Gastrocnemius medialis (tissue), 4 donors: ENCODE results near the gene MYRF. TPM values are rescaled to one million over a fixed set of nuclear protein-coding genes. Genes with fewer than 3 reads are reported as not detected.

Source experiments
- ATAC-seq, 2 donors: fragments of 150-250 bp; one replicate each; pipeline ENCODE4 v1.9.1; 2016
- DNase-seq, 2 donors: peaks; one replicate each; pipeline ENCODE4 v3.0.0-alpha.2; 2019
- H3K27ac ChIP-seq, 4 donors: fragments of 200-600 bp; sonication (generic); 1 replicate in 1 of 4; 2 replicates in 3 of 4; pipeline ENCODE4 v1.5.1; 2016 to 2018; ENCODE audit warnings: mild to moderate bottlenecking in 2 of 4, moderate library complexity in 1 of 4
- H3K27me3 ChIP-seq, 3 donors: fragments of 200-600 bp; sonication (generic) in 2 of 3; 1 replicate in 1 of 3; 2 replicates in 2 of 3; pipeline versions ENCODE4 v1.5.1 to v1.6.0; 2016 to 2019; ENCODE audit warnings: mild to moderate bottlenecking in 1 of 3, moderate library complexity in 1 of 3
- H3K36me3 ChIP-seq, 2 donors: fragments of 200-600 bp; sonication (generic) in 1 of 2; one replicate each; pipeline ENCODE4 v1.5.1; 2017 to 2018
- H3K4me1 ChIP-seq, 2 donors: fragments of 200-600 bp; sonication (generic) in 1 of 2; one replicate each; pipeline ENCODE4 v1.5.1; 2016 to 2017; ENCODE audit warnings: mild to moderate bottlenecking in 2 of 2
- H3K4me3 ChIP-seq, 4 donors: fragments of 200-600 bp; sonication (generic) in 3 of 4; 1 replicate in 1 of 4; 2 replicates in 3 of 4; pipeline ENCODE4 v1.5.1; 2016 to 2019; ENCODE audit warnings: mild to moderate bottlenecking in 2 of 4
- H3K9me3 ChIP-seq, 3 donors: fragments of 200-600 bp; sonication (generic) in 2 of 3; 1 replicate in 1 of 3; 2 replicates in 2 of 3; pipeline ENCODE4 v1.5.1; 2016 to 2019
- POLR2A ChIP-seq, 2 donors: fragments of 450-650 bp; IDR thresholded peaks; one replicate each; pipeline ENCODE4 v1.6.1; 2017; ENCODE audit warnings: antibody characterized with exemption in 2 of 2, mild to moderate bottlenecking in 2 of 2, moderate library complexity in 2 of 2
- in situ Hi-C, 4 donors: fragments of 200-750 bp; cut with MboI; loops; one replicate each; pipeline versions ENCODE4 v1.15.0 to v1.8.0; 2017; ENCODE audit warnings: low sequenced_read_pairs in 4 of 4
- intact Hi-C: fragments of 100-400 bp; cut with DNase I; formaldehyde crosslinking; loops from one replicate; pipeline ENCODE4 v1.15.1; 2023; ENCODE audit warnings: low total_unique reads
- total RNA-seq, 4 donors: library from RNA; depleted of rRNA; stranded (reverse); fragments of >200 nt; gene quantifications; one replicate each; pipeline versions ENCODE4 v1.1.0 to v1.2.3, GENCODE V29; 2016
- TF ChIP-seq, protein P1 (sequence below), 5 experiments: fragments of 450-650 bp in 3 of 5; fragments of 200-600 bp in 2 of 5; sonication (generic) in 2 of 5; IDR thresholded peaks in 4 of 5; conservative IDR thresholded peaks in 1 of 5; 1 replicate in 4 of 5; 2 replicates in 1 of 5; pipeline ENCODE4 v1.5.1; 2016 to 2019; ENCODE audit warnings: antibody characterized with exemption in 5 of 5, mild to moderate bottlenecking in 3 of 5, moderate library complexity in 3 of 5

MYRF gene
- total RNA-seq, 4 donors from 2014 or later, result 0.07 TPM; not detected in 3

DNA sequence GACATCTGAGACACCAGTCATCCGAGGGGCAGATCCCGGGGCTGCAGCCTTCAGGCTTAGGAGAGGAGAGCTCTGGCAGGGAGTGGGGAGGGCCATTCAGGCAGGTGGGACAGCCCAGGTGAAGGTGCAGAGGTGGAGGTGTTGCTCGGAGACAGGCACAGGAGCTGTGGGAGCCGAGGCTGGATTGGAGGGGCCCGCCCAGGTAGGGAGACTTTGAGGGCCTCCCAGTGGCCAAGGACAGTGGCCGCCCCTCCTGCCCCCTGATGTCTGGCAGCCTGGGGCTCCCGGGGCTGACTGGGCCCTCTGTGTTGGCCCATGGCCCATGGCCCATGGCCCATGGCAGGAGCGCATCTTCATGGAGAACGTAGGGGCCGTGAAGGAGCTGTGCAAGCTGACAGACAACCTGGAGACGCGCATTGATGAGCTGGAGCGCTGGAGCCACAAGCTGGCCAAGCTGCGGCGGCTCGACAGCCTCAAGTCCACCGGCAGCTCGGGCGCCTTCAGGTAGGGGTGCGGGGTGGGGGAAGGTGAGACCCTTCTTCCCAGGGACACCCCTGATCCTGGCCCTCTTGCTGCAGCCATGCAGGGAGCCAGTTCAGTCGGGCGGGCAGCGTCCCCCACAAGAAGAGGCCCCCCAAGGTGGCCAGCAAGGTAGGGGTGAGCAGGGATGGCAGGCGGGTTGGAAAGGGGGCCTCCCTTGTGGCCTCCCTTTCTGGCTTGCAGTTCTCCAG is 26.6 kb downstream of the MYRF start:
- no peaks in the 10 kb centered on the region for H3K9me3 ChIP-seq
- H3K27me3 ChIP-seq, result no peaks in the 10 kb centered on the region
- H3K4me3 ChIP-seq, result no peak overlapping the region
- in situ Hi-C loops, result loop anchor here in 1 of 4 donors (25.0 kb wide), 1 partner anchor 533 kb away; no protein-coding TSS in a partner anchor
- DNase-seq (no peak), ATAC-seq (no peak)
- H3K4me1 ChIP-seq, result peaks cover 0 to 5% of the 10 kb centered on the region in 2 donors
- no peaks in the 10 kb centered on the region for H3K36me3 ChIP-seq
- TF ChIP-seq POLR2A (IDR thresholded peaks at IDR 0.05), result no peak
- TF ChIP-seq, protein P1, sequence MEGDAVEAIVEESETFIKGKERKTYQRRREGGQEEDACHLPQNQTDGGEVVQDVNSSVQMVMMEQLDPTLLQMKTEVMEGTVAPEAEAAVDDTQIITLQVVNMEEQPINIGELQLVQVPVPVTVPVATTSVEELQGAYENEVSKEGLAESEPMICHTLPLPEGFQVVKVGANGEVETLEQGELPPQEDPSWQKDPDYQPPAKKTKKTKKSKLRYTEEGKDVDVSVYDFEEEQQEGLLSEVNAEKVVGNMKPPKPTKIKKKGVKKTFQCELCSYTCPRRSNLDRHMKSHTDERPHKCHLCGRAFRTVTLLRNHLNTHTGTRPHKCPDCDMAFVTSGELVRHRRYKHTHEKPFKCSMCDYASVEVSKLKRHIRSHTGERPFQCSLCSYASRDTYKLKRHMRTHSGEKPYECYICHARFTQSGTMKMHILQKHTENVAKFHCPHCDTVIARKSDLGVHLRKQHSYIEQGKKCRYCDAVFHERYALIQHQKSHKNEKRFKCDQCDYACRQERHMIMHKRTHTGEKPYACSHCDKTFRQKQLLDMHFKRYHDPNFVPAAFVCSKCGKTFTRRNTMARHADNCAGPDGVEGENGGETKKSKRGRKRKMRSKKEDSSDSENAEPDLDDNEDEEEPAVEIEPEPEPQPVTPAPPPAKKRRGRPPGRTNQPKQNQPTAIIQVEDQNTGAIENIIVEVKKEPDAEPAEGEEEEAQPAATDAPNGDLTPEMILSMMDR (IDR thresholded peaks at IDR 0.05 in 4 of 5, conservative IDR thresholded peaks at IDR 0.05 in 1 of 5), result no peak
- intact Hi-C loops, result no loop called here
- H3K27ac ChIP-seq, result no peak overlapping the region

DNA sequence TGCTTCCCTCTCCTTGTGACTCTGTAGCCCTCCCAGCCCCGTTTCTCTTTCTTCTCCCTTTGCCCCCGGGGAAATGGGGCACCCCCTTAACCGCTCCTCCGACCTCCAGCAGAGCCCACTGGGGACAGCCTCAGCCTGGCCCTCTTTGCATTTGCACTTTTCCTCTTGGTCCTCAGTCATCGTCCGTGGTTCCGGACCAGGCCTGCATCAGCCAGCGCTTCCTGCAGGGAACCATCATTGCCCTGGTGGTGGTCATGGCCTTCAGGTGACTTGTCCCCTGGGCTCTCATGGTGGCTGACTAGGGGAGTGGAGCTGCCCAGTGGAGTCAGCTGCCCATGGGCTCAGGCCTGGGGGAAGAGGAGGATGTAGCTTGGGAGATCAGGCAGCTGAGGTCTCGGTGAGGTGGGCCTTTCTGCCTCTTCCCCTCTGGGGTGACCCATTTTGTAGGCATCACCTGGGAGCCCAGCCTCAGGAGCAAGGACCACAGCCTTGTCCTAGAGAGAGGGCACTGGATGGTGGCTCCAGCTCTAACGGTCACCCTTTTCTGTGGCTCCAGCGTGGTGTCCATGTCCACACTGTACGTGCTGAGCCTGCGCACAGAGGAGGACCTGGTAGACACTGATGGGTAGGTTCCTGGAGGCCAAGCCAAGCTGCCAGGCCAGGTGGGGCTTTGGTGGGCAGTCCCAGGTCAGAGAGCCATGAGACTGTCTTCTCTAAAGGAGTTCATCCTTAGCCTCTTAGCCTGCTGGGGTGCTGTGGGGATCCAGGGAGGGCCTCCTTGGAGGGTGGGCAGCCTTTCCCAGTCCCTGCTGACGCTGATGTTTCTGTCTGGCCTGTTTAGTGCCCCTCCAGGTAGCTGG is 27.5 kb downstream of the MYRF start:
- no peaks in the 10 kb centered on the region for H3K36me3 ChIP-seq
- intact Hi-C loops, result no loop called here
- in situ Hi-C loops, result loop anchor here in 1 of 4 donors (25.0 kb wide), 1 partner anchor 532 kb away; no protein-coding TSS in a partner anchor
- H3K9me3 ChIP-seq, result no peaks in the 10 kb centered on the region
- no peak overlapping the region for H3K4me3 ChIP-seq
- DNase-seq, result no peak
- H3K27ac ChIP-seq, result no peak overlapping the region
- TF ChIP-seq POLR2A (IDR thresholded peaks at IDR 0.05), result no peak
- TF ChIP-seq, protein P1 (IDR thresholded peaks at IDR 0.05 in 4 of 5, conservative IDR thresholded peaks at IDR 0.05 in 1 of 5), result no peak
- ATAC-seq, result no peak
- H3K4me1 ChIP-seq, result peaks cover 0 to 5% of the 10 kb centered on the region in 2 donors
- H3K27me3 ChIP-seq, result no peaks in the 10 kb centered on the region

DNA sequence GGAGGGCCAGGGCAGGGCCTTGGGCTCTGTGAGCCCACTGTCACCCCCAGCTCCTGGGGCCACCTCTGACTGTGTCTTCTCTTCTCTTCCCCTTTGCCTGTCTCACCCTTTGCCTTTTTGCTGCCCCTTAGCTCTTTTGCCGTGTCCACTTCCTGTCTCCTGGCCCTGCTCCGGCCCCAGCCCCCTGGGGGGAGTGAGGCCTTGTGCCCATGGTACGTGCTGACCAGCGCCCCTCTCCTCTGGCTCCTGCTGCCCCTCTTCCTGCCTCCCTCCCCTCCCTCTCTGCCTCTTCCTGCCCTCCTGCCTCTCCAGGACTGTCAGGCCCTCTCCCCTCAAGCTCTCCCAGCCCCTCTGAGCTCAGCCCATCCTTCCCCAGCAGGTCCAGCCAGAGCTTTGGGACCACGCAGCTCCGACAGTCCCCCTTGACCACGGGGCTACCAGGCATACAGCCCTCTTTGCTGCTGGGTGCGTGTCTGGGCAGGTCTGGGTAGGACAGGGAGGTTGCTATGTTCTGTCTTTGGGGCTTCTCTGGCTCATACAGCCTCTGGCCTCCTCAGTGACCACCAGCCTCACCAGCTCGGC is 28.2 kb downstream of the MYRF start:
- H3K4me3 ChIP-seq, result no peak overlapping the region
- ATAC-seq (no peak), DNase-seq (no peak)
- intact Hi-C loops (no loop called here), in situ Hi-C loops (loop anchor here in 1 of 4 donors (25.0 kb wide), 1 partner anchor 532 kb away; no protein-coding TSS in a partner anchor)
- TF ChIP-seq POLR2A (IDR thresholded peaks at IDR 0.05), result no peak
- TF ChIP-seq, protein P1 (IDR thresholded peaks at IDR 0.05 in 4 of 5, conservative IDR thresholded peaks at IDR 0.05 in 1 of 5), result no peak
- peaks cover 0 to 5% of the 10 kb centered on the region in 2 donors for H3K4me1 ChIP-seq
- H3K27ac ChIP-seq, result no peak overlapping the region
- no peaks in the 10 kb centered on the region for H3K27me3 ChIP-seq
- no peaks in the 10 kb centered on the region for H3K9me3 ChIP-seq
- H3K36me3 ChIP-seq, result peaks cover 0 to 1% of the 10 kb centered on the region in 2 donors

DNA sequence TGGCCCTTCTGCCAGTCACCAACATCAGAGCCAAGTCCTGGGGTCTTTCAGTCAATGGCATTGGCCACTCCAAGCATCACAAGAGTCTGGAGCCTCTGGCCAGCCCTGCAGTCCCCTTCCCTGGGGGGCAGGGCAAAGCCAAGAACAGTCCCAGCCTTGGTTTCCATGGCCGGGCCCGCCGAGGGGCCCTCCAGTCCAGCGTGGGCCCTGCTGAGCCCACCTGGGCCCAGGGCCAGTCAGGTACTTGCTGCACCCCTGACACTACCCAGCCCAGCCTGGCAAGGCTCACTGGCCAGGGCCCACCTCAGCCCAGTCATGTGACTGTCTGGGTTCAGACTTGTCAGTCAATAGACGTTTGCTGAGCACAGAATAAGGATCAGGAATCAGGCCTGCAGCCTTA is 29.1 kb downstream of the MYRF start:
- no peak for ATAC-seq
- no peaks in the 10 kb centered on the region for H3K9me3 ChIP-seq
- peaks cover 0 to 5% of the 10 kb centered on the region in 2 donors for H3K4me1 ChIP-seq
- no peak overlapping the region for H3K27ac ChIP-seq
- TF ChIP-seq, protein P1 (IDR thresholded peaks at IDR 0.05 in 4 of 5, conservative IDR thresholded peaks at IDR 0.05 in 1 of 5), result no peak
- TF ChIP-seq POLR2A (IDR thresholded peaks at IDR 0.05), result no peak
- no peak for DNase-seq
- H3K36me3 ChIP-seq, result peaks cover 0 to 9% of the 10 kb centered on the region in 2 donors
- intact Hi-C loops (no loop called here), in situ Hi-C loops (loop anchor here in 1 of 4 donors (25.0 kb wide), 1 partner anchor 531 kb away; no protein-coding TSS in a partner anchor)
- no peaks in the 10 kb centered on the region for H3K27me3 ChIP-seq
- H3K4me3 ChIP-seq, result no peak overlapping the region
